Subcutaneous adipose tissue (tissue), 4 donors: Measurements from ENCODE around the gene PRKCH. TPM values are rescaled to one million over a fixed set of nuclear protein-coding genes. Genes with fewer than 3 reads are reported as not detected.

Experiments used
- total RNA-seq, 4 donors: library from RNA; depleted of rRNA; stranded (reverse); fragments of >200 nt; gene quantifications; one replicate each; pipeline ENCODE4 v1.1.0, GENCODE V29; 2016
- TF ChIP-seq, protein P1 (sequence below): fragments of 450-650 bp; IDR thresholded peaks from one replicate; pipeline ENCODE4 v1.5.1; 2016; ENCODE audit warnings: low read depth, mild to moderate bottlenecking, control low read depth, antibody characterized with exemption, moderate library complexity

PRKCH gene
- total RNA-seq, 4 donors from 2014 or later: 25.8 to 46.3 (median 36.4) TPM

DNA sequence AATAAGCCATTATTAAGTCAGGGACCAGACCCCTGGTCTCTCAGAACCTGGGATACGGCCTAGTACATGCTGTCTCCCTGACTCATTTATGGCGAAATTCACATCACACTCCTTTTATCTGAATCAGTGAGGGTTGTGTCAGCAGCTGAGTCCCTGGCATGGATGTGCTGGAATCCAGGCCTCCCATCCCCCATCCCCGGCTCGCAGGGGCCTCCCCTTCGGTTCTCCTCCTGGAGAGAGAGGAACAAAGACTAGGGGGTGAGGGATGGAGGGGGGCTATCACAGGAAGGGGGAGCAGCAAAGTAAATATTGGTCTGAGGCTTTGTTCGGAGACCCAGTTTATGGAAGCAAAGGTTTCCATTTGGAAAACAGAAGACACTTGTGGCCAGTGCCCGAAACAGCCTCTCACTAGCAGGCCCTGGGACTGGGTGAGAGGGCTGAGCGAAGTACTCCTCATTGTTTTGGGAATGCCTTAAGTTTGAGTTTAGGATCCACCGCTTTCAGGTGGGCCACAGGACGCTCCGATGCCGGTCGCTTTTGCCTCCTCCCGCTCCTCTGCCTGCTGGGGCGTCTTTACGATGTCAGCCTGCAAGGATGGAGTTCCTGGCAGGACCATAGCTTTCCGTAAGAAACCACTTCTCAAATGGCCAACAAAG is 145.0 kb downstream of the PRKCH start:
- TF ChIP-seq, protein P1, sequence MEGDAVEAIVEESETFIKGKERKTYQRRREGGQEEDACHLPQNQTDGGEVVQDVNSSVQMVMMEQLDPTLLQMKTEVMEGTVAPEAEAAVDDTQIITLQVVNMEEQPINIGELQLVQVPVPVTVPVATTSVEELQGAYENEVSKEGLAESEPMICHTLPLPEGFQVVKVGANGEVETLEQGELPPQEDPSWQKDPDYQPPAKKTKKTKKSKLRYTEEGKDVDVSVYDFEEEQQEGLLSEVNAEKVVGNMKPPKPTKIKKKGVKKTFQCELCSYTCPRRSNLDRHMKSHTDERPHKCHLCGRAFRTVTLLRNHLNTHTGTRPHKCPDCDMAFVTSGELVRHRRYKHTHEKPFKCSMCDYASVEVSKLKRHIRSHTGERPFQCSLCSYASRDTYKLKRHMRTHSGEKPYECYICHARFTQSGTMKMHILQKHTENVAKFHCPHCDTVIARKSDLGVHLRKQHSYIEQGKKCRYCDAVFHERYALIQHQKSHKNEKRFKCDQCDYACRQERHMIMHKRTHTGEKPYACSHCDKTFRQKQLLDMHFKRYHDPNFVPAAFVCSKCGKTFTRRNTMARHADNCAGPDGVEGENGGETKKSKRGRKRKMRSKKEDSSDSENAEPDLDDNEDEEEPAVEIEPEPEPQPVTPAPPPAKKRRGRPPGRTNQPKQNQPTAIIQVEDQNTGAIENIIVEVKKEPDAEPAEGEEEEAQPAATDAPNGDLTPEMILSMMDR: no peak

DNA sequence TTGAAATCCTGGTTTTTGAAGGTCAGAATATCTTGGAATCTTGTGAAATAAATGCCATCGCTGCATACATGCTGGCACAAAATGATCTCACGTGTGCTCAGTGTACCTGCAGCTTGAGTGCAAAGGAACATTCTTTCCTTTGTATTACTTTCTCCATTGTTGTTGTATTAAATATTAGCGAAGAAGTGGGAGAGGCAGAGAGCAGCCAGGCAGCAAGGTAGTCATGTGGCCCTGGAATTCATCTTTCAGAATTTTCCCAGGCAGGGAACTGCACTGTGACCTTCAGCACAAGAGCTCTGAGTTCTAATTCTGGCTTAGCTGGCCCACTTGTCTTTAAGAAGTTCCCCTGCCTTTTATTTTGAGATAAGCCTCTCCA is 145.5 kb downstream of the PRKCH start:
- TF ChIP-seq, protein P1: no peak

DNA sequence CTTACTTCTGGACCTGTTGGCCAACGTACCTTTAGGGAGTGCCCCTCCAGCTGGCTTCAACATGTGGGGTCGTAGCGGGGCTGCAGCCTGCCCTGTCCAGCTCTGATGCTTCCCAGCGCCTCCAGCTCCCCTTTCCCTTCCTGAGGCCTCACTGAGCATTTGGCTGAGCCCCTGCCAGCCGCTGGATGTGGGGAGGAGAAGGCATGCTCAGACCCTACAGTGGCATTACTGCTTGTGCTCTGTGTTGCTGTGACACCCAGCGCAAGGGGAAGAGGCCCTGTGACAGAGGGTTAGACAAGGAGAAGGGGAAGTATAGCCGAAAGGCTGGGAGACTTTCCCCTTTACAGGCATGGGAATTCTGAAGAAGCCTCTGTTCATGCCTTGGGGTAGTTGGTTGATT is 145.9 kb downstream of the PRKCH start:
- TF ChIP-seq, protein P1: no peak

DNA sequence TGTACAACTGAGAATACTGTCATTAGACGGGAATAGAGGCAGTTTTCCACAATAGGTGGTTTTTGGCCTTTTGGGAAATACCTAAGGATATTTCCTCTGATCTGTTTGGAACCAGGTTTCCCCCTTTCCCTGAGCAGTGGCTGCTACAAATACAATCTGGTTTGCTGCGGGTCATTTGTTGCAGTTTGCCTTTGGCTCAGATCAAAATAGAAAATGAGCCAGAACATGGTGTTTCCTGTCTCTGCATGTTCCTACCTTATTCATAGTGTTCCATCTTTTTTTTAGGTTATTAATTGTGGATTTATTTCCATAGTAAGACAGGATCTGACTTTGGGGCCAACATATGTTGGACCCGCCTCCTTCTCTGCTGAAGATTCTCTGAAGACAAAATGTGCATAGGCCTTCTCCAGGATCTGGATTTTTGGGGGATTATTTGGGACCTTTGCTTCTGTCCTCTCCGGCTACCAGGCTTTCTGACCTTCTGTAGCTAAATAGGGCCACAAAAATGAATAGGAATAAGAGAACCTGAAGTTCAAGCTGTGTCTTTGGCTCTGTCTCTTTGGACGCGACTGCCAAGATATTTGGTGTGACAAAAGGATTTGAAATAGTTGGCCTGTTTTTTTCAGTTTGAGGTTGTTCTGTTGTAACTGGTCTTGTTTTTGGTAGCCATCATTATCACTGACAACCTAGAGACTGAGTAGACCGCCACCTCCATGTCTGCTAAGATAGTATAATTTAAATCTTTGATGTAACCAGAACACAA is 146.9 kb downstream of the PRKCH start:
- TF ChIP-seq, protein P1: no peak

DNA sequence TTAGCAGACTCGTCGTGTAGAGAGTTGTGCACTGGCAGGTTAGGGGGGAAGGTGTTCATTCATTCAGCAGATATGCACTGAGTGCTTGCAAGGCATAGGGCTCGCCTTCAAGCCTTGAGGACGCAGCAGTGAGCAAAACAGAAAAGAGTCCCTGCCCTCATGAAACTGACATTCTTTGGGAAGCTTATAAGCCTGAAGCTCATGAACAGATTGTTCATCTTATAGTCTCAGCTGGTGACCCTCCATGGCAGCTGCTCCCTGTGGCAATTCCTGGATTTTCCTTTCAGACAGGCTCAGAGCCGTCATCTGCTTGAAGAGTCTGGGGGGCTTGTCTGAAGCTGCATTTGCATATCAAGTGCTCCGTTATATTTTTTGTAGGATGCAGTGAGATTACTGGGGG is 148.4 kb downstream of the PRKCH start:
- TF ChIP-seq, protein P1: no peak

DNA sequence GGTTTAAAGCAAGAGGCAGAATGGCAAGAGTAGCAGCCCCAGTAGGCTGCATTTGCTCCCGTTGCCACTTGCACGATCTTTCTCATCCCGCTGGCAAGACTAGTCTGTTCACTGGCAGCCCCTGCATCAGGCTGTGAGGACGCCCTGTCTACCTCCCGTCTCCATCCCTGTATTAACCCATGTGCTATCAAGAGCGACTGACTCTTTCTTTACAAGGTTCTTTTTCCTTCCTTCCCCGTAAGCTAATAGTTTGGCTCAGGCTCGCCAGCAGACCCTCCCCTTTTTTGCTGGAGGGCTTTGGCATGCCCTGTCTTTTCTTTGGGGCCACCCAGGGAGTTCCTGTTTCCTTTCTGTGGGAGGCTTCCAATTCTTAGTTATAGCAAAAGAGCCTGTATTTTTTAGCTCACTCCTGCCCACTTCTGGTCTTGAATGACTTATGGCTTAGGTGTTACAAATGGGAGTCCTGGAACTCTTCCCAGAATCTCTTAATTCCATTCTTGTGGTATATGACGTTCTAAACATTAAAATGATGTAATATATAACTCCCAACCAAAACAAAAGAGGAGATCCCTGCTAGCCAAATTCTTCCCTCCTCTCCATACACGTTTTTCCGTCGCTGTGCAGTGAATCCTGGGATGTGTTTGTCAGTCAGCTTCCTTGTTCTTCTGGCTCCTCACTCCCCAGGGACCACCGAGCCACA is 149.0 kb downstream of the PRKCH start:
- TF ChIP-seq, protein P1: no peak

DNA sequence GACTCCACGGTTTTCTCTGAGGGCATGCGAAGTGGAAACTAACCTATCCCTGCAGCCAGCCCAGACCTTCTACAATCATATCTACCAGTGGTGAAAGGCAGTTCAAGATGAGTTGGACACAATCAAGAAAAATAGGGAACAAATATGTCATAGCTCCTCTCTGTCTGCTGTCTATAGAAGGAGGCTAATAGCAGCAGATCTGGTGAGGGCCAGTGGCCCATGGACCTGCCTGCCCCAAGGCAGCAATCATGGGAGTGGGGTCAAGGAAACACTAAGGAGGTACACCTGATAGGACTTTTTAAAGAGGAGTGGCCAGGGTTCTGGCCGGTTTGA is 149.5 kb downstream of the PRKCH start:
- TF ChIP-seq, protein P1: no peak
